Testis (tissue), 2 donors: Measurements from ENCODE around the gene IL4I1.

ENCODE experiments used
- CTCF ChIP-seq, 3 experiments: fragments of 450-650 bp in 2 of 3; fragments of 200-600 bp in 1 of 3; sonication (generic) in 1 of 3; IDR thresholded peaks; one replicate each; pipeline ENCODE4 v1.5.1; 2016 to 2019; ENCODE audit warnings: antibody characterized with exemption in 3 of 3, mild to moderate bottlenecking in 2 of 3, moderate library complexity in 1 of 3
- POLR2A ChIP-seq: fragments of 450-650 bp; IDR thresholded peaks from one replicate; pipeline ENCODE4 v1.6.1; 2017; ENCODE audit warnings: antibody characterized with exemption, mild to moderate bottlenecking, moderate library complexity

GRCh38 chr19:49861107-49861506 is 35.6 kb downstream of the IL4I1 start:
- no peak for TF ChIP-seq CTCF (IDR thresholded peaks at IDR 0.05)
- no peak for TF ChIP-seq POLR2A
